RWPE1 (cell line): ENCODE data around the gene TMEM184B.

Experiments used
- CTCF ChIA-PET: fragments of 350-600 bp; sonication (Branson Sonifier 250); formaldehyde crosslinking; extraction: SDS; loops from one replicate; lab custom pipeline; 2021; lab: Yijun Ruan, JAX
- POLR2A ChIA-PET: fragments of 400-600 bp; formaldehyde crosslinking; extraction: SDS; loops from one replicate; lab custom pipeline; 2020; ENCODE audit warnings: antibody characterized with exemption; ENCODE audit not compliant: low non-redundant PET; lab: Yijun Ruan, JAX
- DNase-seq: peaks from one replicate; pipeline ENCODE4 v3.0.0; 2012; ENCODE audit warnings: low spot score
- H3K27ac ChIP-seq: fragments of 450-650 bp; 2 replicates; pipeline ENCODE4 v1.5.1; 2017
- CTCF ChIP-seq: fragments of 450-650 bp; conservative IDR thresholded peaks from 2 replicates; pipeline ENCODE4 v1.5.1; 2017; ENCODE audit warnings: low read depth, mild to moderate bottlenecking

TMEM184B gene

GRCh38 chr22:38316364-38317121, 43.7 kb upstream of the TMEM184B start:
- ChIA-PET POLR2A (no interaction called here), CTCF (no interaction called here)
- no peak for TF ChIP-seq CTCF
- DNase-seq = no peak
- H3K27ac ChIP-seq = peak overlapping the region; percentile 100

GRCh38 chr22:38315823-38316363, 43.1 kb upstream of the TMEM184B start:
- CTCF ChIA-PET = interaction anchor here (0.7 kb wide), 1 partner anchor 10 kb away, joined by 6 read pairs; no protein-coding TSS in a partner anchor
- TF ChIP-seq CTCF = no peak
- peak overlapping the region; percentile 100 for H3K27ac ChIP-seq
- POLR2A ChIA-PET = interaction anchor here (0.6 kb wide), 1 partner anchor 86 kb away, joined by 8 read pairs; no protein-coding TSS in a partner anchor
- no peak for DNase-seq

- TF ChIP-seq CTCF = no peak
- no peak for DNase-seq
- POLR2A ChIA-PET = interaction anchor here (0.6 to 0.7 kb wide), 2 partner anchors 85 to 143 kb away, joined by 3 to 8 read pairs; no protein-coding TSS in a partner anchor
- peak overlapping the region; percentile 100 for H3K27ac ChIP-seq
- CTCF ChIA-PET = interaction anchor here (0.7 kb wide), 2 partner anchors 9 to 491 kb away, joined by 3 to 6 read pairs; no protein-coding TSS in a partner anchor
These were observed 42.4 kb upstream of the TMEM184B start for GRCh38 chr22:38314933-38315822.

- CTCF ChIA-PET = no interaction called here
- peak overlapping the region; percentile 100 for H3K27ac ChIP-seq
- no peak for TF ChIP-seq CTCF
- POLR2A ChIA-PET = interaction anchor here (0.5 kb wide), 1 partner anchor 10 kb away, joined by 3 read pairs; no protein-coding TSS in a partner anchor
- no peak for DNase-seq
These were observed 41.5 kb upstream of the TMEM184B start for GRCh38 chr22:38314051-38314932.

- ChIA-PET POLR2A (no interaction called here), CTCF (no interaction called here)
- TF ChIP-seq CTCF = no peak
- peak; percentile 69 for DNase-seq
- H3K27ac ChIP-seq = peak overlapping the region; percentile 100
These were observed 40.7 kb upstream of the TMEM184B start for GRCh38 chr22:38313384-38313955.
